Left ventricle myocardium inferior (tissue), 1 donor: Measurements from ENCODE around the gene MYO1H. TPM values are rescaled to one million over a fixed set of nuclear protein-coding genes. Genes with fewer than 3 reads are reported as not detected.

Experiments used
- DNase-seq: peaks from one replicate; pipeline ENCODE4 v3.0.0-alpha.2; 2020
- H3K27ac ChIP-seq: fragments of 200-600 bp; replicated peaks from 2 replicates; pipeline ENCODE4 v1.8.0; 2021
- H3K27me3 ChIP-seq: fragments of 200-600 bp; 2 replicates; pipeline ENCODE4 v1.8.0; 2021; ENCODE audit warnings: low read depth
- H3K36me3 ChIP-seq: fragments of 200-600 bp; 2 replicates; pipeline ENCODE4 v1.8.0; 2021
- H3K4me1 ChIP-seq: fragments of 200-600 bp; 2 replicates; pipeline ENCODE4 v1.8.0; 2021
- H3K4me3 ChIP-seq: fragments of 200-600 bp; 2 replicates; pipeline ENCODE4 v1.8.0; 2021; ENCODE audit warnings: mild to moderate bottlenecking, moderate library complexity
- H3K9me3 ChIP-seq: fragments of 200-600 bp; replicated peaks from 2 replicates; pipeline ENCODE4 v1.8.0; 2021
- CTCF ChIP-seq: fragments of 200-600 bp; IDR thresholded peaks from 2 replicates; pipeline ENCODE4 v1.8.0; 2021; ENCODE audit warnings: antibody characterized with exemption, mild to moderate bottlenecking, borderline replicate concordance
- intact Hi-C: fragments of 100-400 bp; cut with micrococcal nuclease; formaldehyde crosslinking; loops from one replicate; pipeline ENCODE4 v1.11.0; 2022
- total RNA-seq: library from RNA; stranded (reverse); fragmentation: NEBNext Ultra II Directional; extraction: Animal tissue kit (Norgen Biotek cat#: 25700); gene quantifications from one replicate; pipeline ENCODE4 v1.2.1, GENCODE V29; 2021
- donor health status: DM: no; HTN: yes; CAD: no; lungs with severe emphysema.

The MYO1H gene
- total RNA-seq, 1 donor from 2014 or later, result 0.16 TPM

- Histone ChIP-seq H3K4me3 (no peak overlapping the region), H3K27me3 (no peaks in the 10 kb centered on the region), H3K4me1 (no peaks in the 10 kb centered on the region), H3K9me3 (no peaks in the 10 kb centered on the region), H3K36me3 (peaks cover 91% of the 10 kb centered on the region), H3K27ac (no peak overlapping the region)
- intact Hi-C loops, result no loop called here
- no peak for TF ChIP-seq CTCF
- DNase-seq, result no peak
Measured at GRCh38 chr12:109496306-109496705, 148.6 kb downstream of the MYO1H start.

- intact Hi-C loops, result no loop called here
- H3K9me3 ChIP-seq, result no peaks in the 10 kb centered on the region
Measured at GRCh38 chr12:109497675-109498074, 150.0 kb downstream of the MYO1H start.

More at GRCh38 chr12:109497675-109498074, 150.0 kb downstream of the MYO1H start:
- Histone ChIP-seq H3K4me3 (no peak overlapping the region), H3K4me1 (no peaks in the 10 kb centered on the region), H3K27ac (no peak overlapping the region), H3K36me3 (peaks cover 91% of the 10 kb centered on the region), H3K27me3 (no peaks in the 10 kb centered on the region)
- no peak for TF ChIP-seq CTCF
- no peak for DNase-seq

Other genes with a start within 250 kb of the MYO1H start
- 123 TPM for gene ACACB, start 231.3 kb upstream of the MYO1H start, total RNA-seq
- not detected for gene FOXN4, start 38.6 kb upstream of the MYO1H start, total RNA-seq
- 21.5 TPM for gene KCTD10, start 129.4 kb downstream of the MYO1H start, total RNA-seq
- 56.0 TPM for gene UBE3B, start 129.7 kb downstream of the MYO1H start, total RNA-seq
- 55.4 TPM for gene MMAB, start 225.6 kb downstream of the MYO1H start, total RNA-seq
- gene MVK, start 225.9 kb downstream of the MYO1H start, total RNA-seq, result 8.4 TPM